ENCODE data around the gene SEL1L2.

DNA sequence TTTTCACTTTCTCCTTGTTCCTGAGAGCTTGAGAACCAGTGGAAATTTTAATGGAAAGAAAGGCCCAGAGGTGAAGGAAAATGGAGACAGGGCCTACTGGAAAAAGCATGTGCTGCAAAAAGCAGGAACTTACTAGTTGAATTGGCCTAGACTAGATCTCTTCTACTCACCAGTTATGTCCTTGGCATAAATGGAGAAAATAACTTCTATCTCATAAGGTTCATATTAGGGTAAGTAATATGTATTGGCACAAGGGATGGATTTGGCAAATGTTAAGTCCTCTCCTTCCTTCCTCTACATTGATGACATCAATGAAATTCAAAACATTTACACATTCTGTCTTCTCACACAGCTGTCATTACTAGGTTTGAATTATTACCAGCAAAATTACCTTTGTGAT lies 131.5 kb downstream of the SEL1L2 start:
- TF ChIP-seq, protein P1, sequence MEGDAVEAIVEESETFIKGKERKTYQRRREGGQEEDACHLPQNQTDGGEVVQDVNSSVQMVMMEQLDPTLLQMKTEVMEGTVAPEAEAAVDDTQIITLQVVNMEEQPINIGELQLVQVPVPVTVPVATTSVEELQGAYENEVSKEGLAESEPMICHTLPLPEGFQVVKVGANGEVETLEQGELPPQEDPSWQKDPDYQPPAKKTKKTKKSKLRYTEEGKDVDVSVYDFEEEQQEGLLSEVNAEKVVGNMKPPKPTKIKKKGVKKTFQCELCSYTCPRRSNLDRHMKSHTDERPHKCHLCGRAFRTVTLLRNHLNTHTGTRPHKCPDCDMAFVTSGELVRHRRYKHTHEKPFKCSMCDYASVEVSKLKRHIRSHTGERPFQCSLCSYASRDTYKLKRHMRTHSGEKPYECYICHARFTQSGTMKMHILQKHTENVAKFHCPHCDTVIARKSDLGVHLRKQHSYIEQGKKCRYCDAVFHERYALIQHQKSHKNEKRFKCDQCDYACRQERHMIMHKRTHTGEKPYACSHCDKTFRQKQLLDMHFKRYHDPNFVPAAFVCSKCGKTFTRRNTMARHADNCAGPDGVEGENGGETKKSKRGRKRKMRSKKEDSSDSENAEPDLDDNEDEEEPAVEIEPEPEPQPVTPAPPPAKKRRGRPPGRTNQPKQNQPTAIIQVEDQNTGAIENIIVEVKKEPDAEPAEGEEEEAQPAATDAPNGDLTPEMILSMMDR (IDR thresholded peaks at IDR 0.05) = no peak
- no peak for TF ChIP-seq NR3C1 (CRISPR knock-in tag; conservative IDR thresholded peaks at IDR 0.05; ENCODE audit: low read depth)
- TF ChIP-seq NR1H2 (CRISPR knock-in tag; IDR thresholded peaks at IDR 0.05) = no peak
- TF ChIP-seq TP53 (CRISPR knock-in tag; IDR thresholded peaks at IDR 0.05) = no peak
- TF ChIP-seq, protein P2, sequence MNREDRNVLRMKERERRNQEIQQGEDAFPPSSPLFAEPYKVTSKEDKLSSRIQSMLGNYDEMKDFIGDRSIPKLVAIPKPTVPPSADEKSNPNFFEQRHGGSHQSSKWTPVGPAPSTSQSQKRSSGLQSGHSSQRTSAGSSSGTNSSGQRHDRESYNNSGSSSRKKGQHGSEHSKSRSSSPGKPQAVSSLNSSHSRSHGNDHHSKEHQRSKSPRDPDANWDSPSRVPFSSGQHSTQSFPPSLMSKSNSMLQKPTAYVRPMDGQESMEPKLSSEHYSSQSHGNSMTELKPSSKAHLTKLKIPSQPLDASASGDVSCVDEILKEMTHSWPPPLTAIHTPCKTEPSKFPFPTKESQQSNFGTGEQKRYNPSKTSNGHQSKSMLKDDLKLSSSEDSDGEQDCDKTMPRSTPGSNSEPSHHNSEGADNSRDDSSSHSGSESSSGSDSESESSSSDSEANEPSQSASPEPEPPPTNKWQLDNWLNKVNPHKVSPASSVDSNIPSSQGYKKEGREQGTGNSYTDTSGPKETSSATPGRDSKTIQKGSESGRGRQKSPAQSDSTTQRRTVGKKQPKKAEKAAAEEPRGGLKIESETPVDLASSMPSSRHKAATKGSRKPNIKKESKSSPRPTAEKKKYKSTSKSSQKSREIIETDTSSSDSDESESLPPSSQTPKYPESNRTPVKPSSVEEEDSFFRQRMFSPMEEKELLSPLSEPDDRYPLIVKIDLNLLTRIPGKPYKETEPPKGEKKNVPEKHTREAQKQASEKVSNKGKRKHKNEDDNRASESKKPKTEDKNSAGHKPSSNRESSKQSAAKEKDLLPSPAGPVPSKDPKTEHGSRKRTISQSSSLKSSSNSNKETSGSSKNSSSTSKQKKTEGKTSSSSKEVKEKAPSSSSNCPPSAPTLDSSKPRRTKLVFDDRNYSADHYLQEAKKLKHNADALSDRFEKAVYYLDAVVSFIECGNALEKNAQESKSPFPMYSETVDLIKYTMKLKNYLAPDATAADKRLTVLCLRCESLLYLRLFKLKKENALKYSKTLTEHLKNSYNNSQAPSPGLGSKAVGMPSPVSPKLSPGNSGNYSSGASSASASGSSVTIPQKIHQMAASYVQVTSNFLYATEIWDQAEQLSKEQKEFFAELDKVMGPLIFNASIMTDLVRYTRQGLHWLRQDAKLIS (CRISPR knock-in tag; IDR thresholded peaks at IDR 0.05; ENCODE audit: borderline replicate concordance) = no peak
- TF ChIP-seq HMGA2 (CRISPR knock-in tag; IDR thresholded peaks at IDR 0.05) = no peak
- TF ChIP-seq, protein P3, sequence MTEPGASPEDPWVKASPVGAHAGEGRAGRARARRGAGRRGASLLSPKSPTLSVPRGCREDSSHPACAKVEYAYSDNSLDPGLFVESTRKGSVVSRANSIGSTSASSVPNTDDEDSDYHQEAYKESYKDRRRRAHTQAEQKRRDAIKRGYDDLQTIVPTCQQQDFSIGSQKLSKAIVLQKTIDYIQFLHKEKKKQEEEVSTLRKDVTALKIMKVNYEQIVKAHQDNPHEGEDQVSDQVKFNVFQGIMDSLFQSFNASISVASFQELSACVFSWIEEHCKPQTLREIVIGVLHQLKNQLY (CRISPR knock-in tag; IDR thresholded peaks at IDR 0.05) = no peak
- TF ChIP-seq RELA (CRISPR knock-in tag; IDR thresholded peaks at IDR 0.05; ENCODE audit: borderline replicate concordance) = no peak

Measured in WTC11 (cell line).